ENCODE results near the gene JKAMP.
A peak's percentile ranks its signal among the peaks of the same experiment; 100 is the strongest.
"Not testable (repeated sequence)": the region's sequence is repeated elsewhere in the genome, so short reads cannot be mapped to it uniquely, and the experiment has no call there.

Gene JKAMP, protein sequence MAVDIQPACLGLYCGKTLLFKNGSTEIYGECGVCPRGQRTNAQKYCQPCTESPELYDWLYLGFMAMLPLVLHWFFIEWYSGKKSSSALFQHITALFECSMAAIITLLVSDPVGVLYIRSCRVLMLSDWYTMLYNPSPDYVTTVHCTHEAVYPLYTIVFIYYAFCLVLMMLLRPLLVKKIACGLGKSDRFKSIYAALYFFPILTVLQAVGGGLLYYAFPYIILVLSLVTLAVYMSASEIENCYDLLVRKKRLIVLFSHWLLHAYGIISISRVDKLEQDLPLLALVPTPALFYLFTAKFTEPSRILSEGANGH

DNA sequence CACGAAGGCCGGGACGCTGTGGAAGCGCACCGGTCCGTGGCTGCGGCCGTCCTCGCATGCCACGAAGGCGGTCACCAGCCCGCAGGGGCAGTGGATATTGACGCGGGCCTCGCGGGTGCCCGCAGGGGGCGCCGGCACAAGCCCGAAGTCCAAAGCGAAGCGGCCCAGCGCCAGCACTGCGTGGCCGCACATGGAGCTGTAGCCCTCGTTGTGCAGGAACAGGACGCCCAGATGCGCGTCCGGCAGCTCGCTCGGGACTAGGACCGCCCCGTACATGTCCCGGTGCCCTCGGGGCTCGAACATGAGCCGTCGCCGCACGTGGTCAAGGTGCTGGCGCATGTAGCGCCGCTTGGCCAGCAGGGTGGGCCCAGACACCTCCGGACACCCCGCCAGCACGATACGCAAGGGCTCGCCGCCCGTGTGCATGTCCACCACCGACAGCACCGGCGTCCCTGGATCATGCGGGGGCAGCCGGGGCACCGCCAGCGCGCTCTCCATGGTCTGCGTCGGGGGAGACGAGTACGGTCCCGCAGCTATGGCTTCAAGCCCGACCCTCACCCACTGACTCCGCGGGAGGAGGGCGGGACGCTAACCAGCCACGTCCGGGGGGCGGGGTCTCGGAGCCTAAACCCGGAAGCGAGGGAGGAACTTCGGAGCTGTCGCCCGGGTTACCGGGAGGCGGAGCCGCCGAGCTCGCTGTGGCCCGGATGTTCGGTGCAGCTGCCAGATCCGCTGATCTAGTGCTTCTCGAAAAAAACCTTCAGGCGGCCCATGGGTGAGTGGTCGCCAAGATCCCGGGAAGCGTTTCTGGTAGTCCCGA, at the start of gene JKAMP, which contains the start of gene L3HYPDH:
Gene JKAMP, plus strand, starts transcription at position 699 of the 820 bp plus-strand sequence. Its CDS starts 73 bp downstream, at position 772.
Gene L3HYPDH, minus strand, starts transcription at position 590 of the 820 bp plus-strand sequence. Its CDS starts 92 bp downstream, at position 498.
- peak; percentile 51 for DNase-seq

DNA sequence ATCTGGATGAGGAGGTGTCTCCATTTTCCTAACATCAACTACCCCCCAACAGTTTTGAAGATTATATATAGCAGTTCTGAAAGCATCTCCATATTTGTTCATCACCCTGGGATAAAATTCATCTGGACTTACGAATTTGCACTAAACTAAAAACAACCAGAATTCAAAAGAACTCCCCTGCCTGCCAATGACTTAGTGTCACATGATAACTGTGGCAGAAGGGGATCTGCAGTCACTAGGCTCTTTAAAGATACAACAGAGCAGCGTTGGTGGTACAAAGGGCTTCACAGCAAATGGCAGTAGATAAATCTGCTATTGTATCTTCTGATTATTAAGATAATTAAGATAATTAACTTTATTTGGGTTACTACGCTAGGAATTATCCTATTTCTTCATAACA, 49.2 kb upstream of the JKAMP start:
- DNase-seq, result no peak

DNA sequence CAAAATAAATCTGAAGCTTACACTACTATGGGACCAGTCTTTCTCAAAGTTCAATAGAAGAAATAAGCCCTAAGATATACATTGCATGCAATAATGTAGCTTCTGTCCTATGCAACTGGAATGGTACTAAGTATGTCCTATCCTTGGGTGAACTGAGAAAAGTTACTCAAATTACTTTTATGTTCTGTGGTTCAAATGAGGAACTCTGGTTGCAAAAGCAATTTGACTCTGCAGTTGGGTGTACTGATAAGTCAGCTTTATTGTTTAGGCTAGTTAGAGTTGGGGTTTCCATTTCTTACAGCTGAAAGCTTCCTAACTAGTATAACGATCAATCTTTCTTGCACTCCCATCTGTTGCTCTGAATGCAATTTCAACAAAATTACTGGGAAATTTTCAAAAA, 48.3 kb upstream of the JKAMP start:
- no peak for DNase-seq

DNA sequence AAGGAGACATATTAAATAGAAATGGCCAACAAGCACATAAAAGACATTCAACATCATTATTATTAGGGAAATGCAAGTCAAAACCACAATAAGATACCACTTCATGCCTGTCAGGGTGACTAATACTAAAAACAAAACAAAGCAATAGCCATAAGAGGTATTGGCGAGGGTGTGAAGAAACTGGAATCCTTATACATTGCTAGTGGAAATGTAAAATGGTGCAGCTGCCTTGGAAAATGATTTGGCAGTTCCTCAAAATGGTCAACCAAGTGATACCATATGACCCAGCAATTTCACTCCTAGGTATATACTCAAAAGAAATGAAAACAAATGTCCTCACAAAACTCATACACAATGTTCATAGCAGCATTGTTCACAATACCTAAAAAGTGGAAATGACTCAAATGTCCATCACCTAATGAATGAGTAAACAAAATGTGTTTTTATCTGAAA, 46.1 kb upstream of the JKAMP start:
- no peak for DNase-seq

DNA sequence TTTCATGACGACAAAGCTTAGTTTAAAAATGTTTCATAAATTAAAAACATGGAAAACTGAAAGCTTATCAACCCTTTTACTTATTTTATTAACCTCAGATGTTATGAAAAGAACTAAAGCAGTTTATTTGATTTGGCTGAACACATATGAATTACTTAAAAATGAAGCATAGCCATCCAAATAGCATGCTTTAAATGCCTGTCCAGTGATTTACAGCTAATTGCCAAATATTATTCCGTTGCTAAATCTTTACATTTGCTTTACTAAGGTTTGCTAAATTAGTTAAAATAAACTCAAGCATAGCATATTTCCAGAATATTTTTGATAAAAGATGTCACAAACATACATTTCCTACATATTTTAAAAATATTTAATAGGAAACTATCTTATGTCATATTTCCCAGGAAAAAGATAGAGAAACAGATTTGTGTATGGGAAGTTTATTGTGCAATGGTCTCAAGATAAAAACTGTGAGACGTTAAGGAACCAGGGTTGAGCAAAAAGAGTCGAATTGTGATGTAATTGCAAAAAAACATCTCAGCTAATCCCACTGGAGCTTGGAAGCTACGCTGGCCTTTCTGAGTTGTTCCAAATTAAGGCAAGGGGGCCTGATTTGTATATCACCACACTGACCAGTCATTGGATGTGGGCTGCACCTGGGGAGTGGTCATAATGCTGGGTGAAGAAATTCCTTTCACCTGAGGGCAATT, 44.9 kb upstream of the JKAMP start:
- DNase-seq, result no peak

DNA sequence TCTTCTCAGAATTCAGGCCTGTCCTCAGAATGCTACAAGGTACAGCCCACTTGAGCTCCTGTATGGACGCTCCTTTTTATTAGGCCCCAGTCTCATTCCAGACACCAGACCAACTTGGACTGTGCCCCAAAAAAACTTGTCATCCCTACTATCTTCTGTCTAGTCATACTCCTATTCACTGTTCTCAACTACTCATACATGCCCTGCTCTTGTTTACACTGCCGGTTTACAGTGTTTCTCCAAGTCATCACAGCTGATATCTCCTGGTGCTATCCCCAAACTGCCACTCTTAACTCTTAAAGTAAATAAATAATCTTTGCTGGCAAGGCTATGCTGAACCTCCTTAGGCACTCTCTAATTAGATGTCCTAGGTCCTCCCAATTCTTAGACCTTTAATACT, 35.6 kb upstream of the JKAMP start:
- DNase-seq, result not testable (repeated sequence)

DNA sequence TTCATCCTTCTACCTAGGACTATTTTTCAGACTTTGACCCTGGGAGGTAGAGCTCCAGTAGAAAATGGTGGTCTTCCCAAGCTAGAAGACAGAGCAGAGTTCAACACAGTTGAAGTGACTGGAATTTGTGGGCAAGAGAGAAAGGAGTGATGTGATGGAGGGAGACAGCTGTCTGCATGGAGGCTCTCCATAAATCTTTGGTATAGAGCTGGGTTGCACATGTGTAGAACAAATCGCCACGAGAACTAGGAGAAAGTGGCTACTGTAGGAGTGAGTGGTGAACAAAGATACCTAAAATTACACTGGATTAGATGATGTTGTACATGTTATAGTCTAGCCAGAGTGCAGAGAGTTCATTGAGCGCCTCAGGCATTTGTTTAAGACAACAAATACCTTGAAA, 33.6 kb upstream of the JKAMP start:
- no peak for DNase-seq

DNA sequence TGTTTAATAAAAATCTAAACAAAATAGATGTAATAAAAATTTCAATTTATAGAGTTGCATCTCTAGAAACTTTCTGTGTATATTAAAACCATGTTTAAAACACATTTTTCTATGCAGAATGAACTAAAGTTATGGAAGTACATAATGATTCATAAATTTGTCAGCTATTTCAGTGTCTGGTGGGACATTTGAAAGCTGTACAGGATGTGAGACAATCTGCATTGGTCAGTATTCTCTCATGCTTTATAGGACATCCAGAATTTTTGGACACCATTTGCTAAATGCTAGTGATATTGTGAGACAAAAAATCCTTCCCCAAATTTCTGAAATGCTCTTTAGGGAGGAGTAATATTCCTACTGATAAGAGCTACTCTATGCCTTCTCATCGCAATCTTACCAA, 32.5 kb upstream of the JKAMP start:
- no peak for DNase-seq

DNA sequence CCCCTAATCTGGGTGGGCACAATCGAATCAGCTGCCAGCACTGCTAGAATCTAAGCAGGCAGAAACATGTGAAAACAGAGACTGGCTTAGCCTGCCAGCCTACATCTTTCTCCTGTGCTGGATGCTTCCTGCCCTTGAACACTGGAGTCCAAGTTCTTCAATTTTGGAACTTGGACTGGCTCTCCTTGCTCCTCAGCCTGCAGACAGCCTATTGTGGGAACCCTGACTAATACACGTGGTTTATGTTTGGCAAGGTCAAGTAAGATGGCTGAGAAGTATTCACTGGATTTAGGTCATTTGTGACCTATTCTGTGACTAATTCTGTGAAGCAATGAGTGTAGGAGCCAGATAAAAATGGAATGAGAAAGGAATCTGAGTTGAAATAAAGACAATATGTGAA, 30.2 kb upstream of the JKAMP start:
- no peak for DNase-seq

DNA sequence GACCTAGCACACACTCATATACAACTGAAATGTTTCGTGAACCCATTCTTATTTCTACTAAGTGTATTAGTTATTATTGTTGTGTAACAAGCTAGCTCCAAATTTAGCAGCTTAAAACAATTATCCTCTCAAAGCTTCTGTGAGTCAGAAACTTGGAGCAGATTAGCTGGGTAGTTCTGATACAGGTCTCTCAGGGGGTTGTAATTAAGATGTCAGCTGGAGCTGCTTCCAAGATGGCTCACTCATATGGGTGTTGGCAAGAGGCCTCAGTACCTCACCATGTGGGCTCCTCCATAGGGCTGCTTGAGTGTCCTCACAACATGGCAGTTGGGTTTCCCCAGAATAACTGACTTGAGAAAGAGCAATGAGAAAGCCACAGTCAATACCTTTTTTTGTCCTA, 28.9 kb upstream of the JKAMP start:
- no peak for DNase-seq

DNA sequence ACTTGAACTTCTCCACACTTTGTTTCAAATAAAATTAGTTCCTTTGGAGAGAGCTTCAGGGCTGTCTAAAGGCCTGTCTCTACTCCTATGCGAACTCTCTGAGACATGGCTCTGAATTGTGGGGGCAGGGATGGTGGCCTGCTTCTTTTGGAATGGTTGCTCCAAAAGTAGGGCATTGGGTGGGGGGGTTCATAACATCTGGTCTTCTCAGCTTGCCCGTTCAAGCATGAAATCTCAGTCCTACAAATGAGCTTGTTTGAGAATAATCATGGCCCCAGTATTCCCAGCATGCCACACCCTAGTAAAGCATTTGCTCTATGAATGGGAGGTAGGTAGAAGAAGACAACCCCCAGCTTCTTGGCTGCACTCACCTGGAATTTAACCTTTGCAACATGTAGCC, 25.8 kb upstream of the JKAMP start:
- no peak for DNase-seq

DNA sequence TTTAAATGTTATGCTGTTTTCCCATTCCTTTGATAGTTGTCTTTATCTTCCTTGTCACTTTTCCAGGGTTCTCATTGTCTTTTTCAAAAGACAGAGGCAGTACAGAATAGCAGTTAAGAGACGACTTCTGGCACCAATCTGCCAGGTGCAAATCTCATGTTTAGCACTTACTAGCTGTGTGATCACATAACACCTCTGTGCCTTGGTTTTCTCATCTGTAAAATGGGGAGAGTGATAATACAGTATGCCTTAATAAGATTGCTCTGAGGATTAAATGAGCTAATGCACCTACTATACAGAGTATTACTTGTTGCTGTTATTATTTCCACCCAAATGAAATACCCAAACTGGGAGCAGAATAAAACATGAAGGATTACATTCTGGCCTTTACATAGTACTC, 23.9 kb upstream of the JKAMP start:
- DNase-seq, result no peak

DNA sequence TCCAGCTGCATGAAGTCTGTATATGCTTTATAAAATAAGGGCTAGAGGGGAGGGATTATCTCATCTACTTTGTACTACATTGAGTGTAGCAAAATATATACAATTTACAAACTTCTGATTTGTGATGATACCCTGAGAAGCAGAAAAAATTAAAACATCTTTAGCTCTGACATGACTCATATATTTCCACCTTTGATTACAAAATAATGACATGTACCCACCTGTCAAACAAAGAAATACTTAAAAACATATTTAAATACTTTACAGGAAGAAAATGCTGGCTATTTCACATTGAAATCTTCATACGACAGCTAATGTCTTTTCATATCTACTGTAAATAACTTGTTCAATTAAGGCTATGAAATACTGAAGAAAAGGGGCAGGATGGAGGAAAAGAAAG, 22.4 kb upstream of the JKAMP start:
- DNase-seq, result no peak

DNA sequence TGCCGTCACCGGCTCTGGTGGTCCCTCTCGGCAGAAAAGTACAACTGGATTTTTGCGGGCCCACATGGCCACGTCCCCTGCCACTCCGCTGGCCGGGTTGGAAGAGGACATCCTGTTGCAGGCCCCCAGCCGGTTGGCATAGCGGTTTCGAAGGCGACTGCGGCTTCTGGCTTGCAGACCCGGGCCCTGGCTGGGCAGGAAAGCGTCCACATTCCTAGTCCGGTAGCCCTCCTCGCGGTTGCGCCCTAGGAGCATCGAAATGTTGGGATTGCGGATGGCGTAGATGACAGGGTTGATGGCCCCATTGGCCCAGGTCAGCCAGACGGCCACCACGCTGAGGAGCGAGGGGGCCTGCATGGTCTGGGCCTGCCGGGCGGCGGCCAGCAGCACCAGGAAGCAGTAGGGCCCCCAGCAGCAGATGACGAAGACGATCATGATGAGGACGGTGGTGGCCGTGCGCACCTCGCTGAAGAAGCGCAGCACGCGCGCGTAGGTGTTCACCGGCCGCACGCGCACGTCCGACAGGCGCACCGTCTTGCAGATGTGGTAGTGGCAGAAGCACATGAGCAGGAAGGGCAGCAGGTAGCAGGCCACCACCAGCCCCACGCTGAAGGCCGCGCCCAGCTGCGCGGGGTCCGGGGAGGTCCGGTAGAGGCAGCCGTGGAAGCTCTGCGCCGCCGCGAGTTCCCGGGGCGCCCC, 20.4 kb upstream of the JKAMP start:
- DNase-seq, result no peak

DNA sequence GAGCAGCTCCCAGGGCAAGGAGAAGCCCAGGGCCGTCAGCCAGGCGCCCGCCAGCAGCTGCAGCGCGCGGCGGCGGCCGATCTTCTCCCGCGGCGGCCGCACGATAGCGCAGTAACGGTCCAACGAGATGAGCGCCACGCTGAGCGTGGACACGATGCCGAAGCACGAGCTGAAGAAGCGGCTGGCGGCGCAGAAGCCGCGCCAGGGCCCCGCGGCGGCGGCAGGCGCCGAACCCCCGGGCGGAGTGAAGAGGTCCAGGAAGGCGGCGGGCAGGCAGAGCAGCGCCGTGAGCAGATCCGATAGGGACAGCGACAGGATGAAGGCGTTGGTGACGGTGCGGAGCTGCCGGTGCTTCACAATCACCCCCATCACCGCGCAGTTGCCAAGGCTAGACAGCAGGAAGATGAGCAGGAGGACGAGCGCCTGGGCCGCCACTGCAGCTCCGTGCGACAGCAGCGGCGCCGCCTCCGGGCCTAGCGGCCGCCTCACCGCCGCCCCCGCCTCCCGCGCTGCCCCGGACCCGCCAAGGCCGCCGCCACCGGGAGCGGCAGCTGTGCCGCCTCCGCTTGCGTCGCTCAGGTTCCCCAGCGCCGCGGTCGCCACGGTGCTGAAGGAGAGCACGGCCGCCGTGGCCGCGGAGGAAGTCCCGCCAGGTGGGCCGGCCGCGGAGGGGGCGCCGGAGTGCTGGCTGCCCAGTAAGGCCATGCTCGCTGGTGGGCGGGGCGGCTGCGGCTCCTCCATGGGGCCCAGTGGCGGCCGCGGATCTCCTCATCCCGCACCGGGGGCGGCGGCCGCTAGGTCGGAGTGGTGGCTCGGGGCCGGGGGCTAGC, 19.6 kb upstream of the JKAMP start:
- peak; percentile 67 for DNase-seq

DNA sequence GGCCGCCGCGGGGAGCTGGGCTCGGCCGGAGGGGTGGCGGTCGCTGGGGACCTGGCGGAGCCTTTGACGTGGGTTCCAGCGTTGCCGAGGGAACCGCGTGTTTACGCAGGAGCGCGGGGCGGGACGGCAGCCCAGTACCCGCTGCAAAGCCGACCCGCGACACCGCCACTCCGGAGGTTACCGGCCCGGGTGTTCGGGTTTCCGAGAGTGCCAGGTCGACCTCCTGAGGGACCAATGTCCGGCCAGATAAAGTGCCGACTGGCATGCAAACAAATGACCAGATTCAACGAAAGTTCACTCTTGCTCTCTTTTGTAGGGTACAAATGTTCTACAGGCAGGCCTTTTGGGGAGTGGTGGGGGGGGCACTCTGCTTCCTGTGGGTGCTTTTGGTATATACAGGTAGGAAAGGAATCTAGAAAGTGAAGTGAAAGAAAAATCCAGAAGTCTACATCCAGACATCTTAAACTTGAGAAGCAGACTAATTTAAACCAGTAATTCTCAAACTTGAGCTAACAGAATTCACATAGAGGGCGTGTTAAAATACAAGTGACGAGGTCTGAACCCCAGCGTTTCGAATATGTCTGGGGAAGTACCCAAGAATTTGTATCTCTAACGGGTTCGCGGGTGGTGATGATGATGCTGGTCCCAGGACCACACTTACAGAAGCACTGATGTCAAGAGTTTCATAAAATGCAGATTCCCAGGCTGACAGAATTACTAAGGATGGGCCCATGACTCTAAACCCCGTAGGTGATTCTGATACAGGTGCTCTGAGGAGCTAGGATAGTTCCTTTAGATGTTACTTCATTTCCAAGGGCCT, 18.8 kb upstream of the JKAMP start, which contains the start of gene GPR135:
Gene GPR135, minus strand, starts transcription at position 65 of the 820 bp plus-strand sequence. CDS start 154 bp downstream, outside the sequence.
- DNase-seq, result peak; percentile 54

DNA sequence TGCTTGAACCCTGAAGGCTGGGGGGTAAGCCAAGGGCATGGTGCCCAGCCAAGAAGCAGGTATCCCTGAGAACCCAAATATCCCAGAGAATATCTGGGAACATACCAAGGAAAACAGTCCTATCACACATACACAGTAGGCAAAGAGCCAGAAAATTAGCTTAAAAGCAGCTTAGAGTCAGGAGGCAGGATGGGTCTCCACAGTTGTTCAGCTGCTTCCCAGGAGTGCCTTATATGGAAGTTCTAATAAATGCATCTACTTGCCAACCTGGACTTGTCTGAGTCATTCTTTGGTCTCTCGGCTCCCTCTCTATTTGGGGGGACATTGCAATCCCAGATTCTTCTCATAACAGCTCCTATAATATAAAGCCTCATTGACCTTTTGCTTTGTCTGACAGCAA, 10.1 kb upstream of the JKAMP start:
- DNase-seq, result no peak

DNA sequence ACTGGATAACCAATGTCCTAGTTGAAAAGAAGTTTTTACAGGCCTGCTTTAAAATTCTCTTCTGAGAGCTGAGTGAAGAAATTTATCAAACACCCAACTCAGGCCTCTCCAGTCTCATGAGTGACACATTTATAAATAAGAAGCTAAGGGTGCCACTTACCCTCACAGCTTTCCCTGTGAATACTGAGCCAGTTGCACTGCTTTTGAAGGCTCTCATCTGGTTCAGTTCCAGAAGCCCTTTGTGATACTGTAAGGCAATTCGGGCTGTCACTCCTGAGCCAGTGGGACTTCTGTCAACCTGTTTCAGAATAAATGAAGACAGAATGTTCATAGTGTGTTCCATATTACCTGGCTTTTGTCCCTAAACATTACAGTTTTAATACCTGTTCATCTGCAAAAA, 8.6 kb upstream of the JKAMP start:
- no peak for DNase-seq

DNA sequence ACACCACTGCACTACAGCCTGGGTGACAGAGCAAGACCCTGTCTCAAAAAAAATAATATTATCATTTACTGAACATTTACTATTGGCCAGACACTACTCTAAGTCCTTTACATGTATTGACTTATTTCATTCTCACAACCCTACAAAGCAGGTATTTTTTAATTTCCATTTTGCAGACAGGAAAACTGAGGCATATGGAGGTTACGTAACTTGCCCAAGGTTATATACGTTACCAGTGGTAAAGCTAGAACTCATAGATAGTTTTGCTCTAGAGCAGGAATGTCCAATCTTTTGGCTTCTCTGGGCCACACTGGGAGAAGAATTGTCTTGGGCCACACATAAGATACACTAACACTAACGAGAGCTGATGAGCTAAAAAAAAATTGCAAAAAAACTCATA, 5.8 kb upstream of the JKAMP start:
- DNase-seq, result no peak

DNA sequence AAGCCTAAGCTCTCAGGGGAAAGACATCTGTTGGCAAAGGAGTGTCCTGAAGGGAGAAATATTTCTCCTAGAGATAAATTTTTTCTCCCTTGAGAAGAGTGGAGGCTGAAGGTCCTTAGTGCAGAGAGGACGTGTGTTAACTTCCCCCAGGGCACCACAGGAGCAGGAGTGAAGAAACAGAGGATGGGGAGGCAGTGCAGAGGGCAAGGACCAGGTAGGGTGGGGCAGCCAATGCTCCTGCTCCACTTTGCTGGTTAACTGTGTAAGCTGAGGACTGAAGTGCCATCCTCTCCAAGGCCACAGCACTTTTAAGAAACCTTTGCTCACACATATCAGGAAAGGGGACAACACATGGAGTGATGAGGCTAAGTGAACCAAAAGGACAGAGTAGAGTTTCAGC, 4.2 kb upstream of the JKAMP start:
- no peak for DNase-seq

DNA sequence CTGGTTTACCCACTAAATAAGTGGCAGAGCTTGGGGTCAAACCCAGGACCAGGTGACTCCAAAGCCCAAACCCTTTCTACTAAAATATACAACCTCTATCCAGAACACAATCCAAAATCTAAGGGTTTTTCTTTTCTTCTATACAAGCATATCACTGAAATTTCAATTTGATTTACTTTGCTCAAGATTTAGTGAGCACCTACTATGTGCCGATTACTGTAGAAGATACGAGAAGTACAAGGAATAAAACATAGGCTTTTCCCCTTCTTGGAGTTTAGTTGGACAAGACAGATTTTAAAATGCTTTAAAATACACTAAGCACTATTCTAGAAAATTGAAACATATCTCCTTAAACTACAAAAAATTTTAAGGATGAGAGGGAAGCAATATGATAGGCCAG, 2.9 kb upstream of the JKAMP start:
- no peak for DNase-seq
